ENCODE measurements around the gene KCNE5.

The KCNE5 gene

DNA sequence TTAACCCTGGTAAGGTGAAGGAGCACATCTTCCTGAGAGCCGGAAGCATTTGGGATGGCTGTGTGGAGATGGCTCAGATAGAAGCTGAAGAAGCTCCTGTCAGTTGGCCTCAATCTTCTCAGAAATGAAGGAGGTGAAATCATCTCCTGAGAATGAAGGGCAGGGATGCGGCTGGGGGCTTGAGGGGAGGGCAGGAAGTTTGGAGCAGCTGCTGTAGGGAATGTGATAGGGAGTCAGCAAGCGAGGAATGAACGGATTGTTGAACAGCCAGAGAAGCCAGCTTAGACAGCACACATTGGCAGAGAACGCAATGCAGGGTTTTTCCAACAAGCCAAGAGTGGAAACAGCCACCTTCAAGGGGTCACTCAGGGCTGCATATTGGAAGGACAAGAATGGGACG lies 10.0 kb downstream of the KCNE5 start:
- Histone ChIP-seq H3K4me1 (ENCODE audit: control extremely low read depth in 1 of 4, control insufficient read depth in 4 of 4, insufficient read depth in 4 of 4, low read length in 3 of 4) (peaks cover 3 to 15% (median 6%) of the 10 kb centered on the region in 4 experiments), H3K27ac (ENCODE audit: insufficient read depth in 1 of 2, low read depth in 1 of 2, low read length in 2 of 2, poor library complexity in 1 of 2, severe bottlenecking in 2 of 2) (no peak overlapping the region), H3K36me3 (ENCODE audit: control insufficient read depth in 4 of 4, insufficient read depth in 4 of 4, low read length in 3 of 4) (no peaks in the 10 kb centered on the region), H3K4me3 (ENCODE audit: control insufficient read depth in 1 of 7, extremely low read depth in 1 of 7, insufficient read depth in 4 of 7, low read depth in 2 of 7, low read length in 6 of 7) (no peak overlapping the region), H3K9me3 (ENCODE audit: control extremely low read depth in 1 of 5, control insufficient read depth in 4 of 5, insufficient read depth in 2 of 5, low read depth in 1 of 5, low read length in 4 of 5) (no peaks in the 10 kb centered on the region), H3K27me3 (replicated peaks in 2 of 5; ENCODE audit: control insufficient read depth in 4 of 5, insufficient read depth in 5 of 5, low read length in 4 of 5) (no peaks in the 10 kb centered on the region)
- POLR2A ChIA-PET = no interaction called here
- CTCF ChIA-PET = no interaction called here
- no peak for DNase-seq
- 89% methylated on average over 5 of the region's 6 CpGs for WGBS (ENCODE audit: insufficient coverage)

DNA sequence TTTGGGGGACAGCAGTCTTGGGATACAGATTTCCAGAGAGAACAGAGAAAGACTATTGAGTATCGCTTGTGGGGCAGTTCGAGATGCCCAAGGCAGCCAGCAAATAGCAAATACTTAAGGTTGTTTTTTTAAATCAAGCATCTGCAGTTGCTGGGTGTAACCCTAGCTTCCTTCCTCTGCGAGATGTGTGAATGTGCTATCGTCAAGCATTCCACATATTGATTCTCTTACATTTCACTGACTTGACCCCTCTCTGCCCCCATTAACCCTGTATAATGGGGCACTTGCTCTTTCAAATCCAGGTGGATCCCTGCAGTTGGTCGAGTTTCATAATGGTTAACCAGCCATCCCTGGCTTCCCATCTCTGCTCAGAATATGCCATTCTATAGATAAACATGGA lies 23.5 kb downstream of the KCNE5 start:
- ChIA-PET POLR2A (no interaction called here), CTCF (no interaction called here)
- Histone ChIP-seq H3K9me3 (ENCODE audit: control extremely low read depth in 1 of 5, control insufficient read depth in 4 of 5, insufficient read depth in 2 of 5, low read depth in 1 of 5, low read length in 4 of 5) (no peaks in the 10 kb centered on the region), H3K27me3 (replicated peaks in 2 of 5; ENCODE audit: control insufficient read depth in 4 of 5, insufficient read depth in 5 of 5, low read length in 4 of 5) (peaks cover 0 to 12% (median 2%) of the 10 kb centered on the region in 5 experiments), H3K4me3 (ENCODE audit: control insufficient read depth in 1 of 7, extremely low read depth in 1 of 7, insufficient read depth in 4 of 7, low read depth in 2 of 7, low read length in 6 of 7) (no peak overlapping the region), H3K27ac (ENCODE audit: insufficient read depth in 1 of 2, low read depth in 1 of 2, low read length in 2 of 2, poor library complexity in 1 of 2, severe bottlenecking in 2 of 2) (no peak overlapping the region), H3K4me1 (ENCODE audit: control extremely low read depth in 1 of 4, control insufficient read depth in 4 of 4, insufficient read depth in 4 of 4, low read length in 3 of 4) (peaks cover 0 to 11% (median 5%) of the 10 kb centered on the region in 4 experiments), H3K36me3 (ENCODE audit: control insufficient read depth in 4 of 4, insufficient read depth in 4 of 4, low read length in 3 of 4) (no peaks in the 10 kb centered on the region)
- WGBS (ENCODE audit: insufficient coverage) = 46% methylated on average over 3 of the region's 5 CpGs
- DNase-seq = no peak

DNA sequence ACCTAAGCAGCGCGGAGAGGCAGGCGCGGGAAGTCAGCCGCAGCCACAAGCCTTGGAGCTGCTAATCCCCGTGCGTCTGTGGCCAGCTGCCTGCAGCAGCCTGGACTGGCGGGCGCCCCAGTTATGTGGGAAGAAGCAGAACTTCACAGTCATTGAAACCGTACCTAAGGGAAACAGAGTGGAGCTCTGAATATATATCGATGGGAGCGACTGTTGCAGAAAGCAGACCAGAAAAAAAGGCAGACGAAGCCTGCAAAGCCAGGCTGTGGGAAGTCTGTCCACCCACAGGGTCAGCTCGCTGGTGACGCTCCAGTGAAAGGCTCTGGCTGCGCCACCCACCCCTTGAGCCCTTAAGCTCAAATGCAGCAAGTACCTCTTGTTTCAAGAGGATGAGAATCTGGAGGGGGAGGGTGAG lies 24.7 kb downstream of the KCNE5 start:
- H3K4me1 ChIP-seq (ENCODE audit: control extremely low read depth in 1 of 4, control insufficient read depth in 4 of 4, insufficient read depth in 4 of 4, low read length in 3 of 4) = peaks cover 0 to 11% (median 5%) of the 10 kb centered on the region in 4 experiments
- DNase-seq = peak; percentile 6 to 42 (median 40)
- no peaks in the 10 kb centered on the region for H3K9me3 ChIP-seq (ENCODE audit: control extremely low read depth in 1 of 5, control insufficient read depth in 4 of 5, insufficient read depth in 2 of 5, low read depth in 1 of 5, low read length in 4 of 5)
- CTCF ChIA-PET = interaction anchor here (0.8 kb wide), 1 partner anchor 21 kb away, joined by 3 read pairs; no protein-coding TSS in a partner anchor
- peaks cover 0 to 12% (median 2%) of the 10 kb centered on the region in 5 experiments for H3K27me3 ChIP-seq (replicated peaks in 2 of 5; ENCODE audit: control insufficient read depth in 4 of 5, insufficient read depth in 5 of 5, low read length in 4 of 5)
- H3K4me3 ChIP-seq (ENCODE audit: control insufficient read depth in 1 of 7, extremely low read depth in 1 of 7, insufficient read depth in 4 of 7, low read depth in 2 of 7, low read length in 6 of 7) = no peak overlapping the region
- POLR2A ChIA-PET = no interaction called here
- WGBS (ENCODE audit: insufficient coverage) = 20% methylated on average over 11 of the region's 16 CpGs
- no peak overlapping the region for H3K27ac ChIP-seq (ENCODE audit: insufficient read depth in 1 of 2, low read depth in 1 of 2, low read length in 2 of 2, poor library complexity in 1 of 2, severe bottlenecking in 2 of 2)
- H3K36me3 ChIP-seq (ENCODE audit: control insufficient read depth in 4 of 4, insufficient read depth in 4 of 4, low read length in 3 of 4) = no peaks in the 10 kb centered on the region

DNA sequence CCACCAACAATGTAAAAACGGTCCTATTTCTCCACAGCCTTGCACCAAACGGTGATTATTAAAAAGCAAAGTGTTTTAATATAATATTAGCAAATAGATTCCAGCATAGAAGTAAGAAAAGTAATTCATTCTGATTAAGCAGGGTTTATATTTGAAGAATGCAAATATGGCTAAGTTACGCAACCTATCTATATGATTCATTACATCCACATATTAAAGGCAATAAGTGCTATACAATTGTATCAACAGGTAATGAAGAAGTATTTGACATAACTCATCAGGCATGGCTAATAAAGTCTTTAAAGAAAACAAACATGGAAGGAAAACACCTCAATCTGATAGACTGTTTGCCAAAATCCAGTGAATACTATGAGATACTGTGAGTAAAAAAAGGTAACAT lies 29.0 kb downstream of the KCNE5 start:
- CTCF ChIA-PET = no interaction called here
- DNase-seq = no peak

DNA sequence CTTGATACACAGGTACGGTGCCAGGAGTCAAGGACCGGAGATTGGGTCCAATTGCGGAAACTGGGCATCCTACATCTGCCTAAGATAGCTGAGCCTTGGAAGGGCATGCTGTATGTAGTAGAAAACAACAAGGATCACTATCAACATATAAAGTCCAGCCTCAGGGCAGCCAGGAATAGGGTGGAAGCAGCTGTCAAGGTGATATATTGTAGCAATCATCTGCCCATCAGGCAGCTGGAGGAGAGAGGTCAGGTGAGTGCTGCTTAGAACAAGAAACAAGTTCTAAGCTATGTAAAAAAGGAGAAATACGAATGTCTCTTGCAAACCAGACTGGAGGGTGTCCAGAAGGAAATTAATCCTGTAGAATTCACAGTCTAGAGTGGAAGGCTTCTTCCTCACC lies 34.8 kb downstream of the KCNE5 start:
- H3K36me3 ChIP-seq (ENCODE audit: control insufficient read depth in 4 of 4, insufficient read depth in 4 of 4, low read length in 3 of 4) = no peaks in the 10 kb centered on the region
- H3K9me3 ChIP-seq (ENCODE audit: control extremely low read depth in 1 of 5, control insufficient read depth in 4 of 5, insufficient read depth in 2 of 5, low read depth in 1 of 5, low read length in 4 of 5) = no peaks in the 10 kb centered on the region
- H3K27ac ChIP-seq (ENCODE audit: insufficient read depth in 1 of 2, low read depth in 1 of 2, low read length in 2 of 2, poor library complexity in 1 of 2, severe bottlenecking in 2 of 2) = no peak overlapping the region
- no peaks in the 10 kb centered on the region for H3K4me1 ChIP-seq (ENCODE audit: control extremely low read depth in 1 of 4, control insufficient read depth in 4 of 4, insufficient read depth in 4 of 4, low read length in 3 of 4)
- ChIA-PET POLR2A (no interaction called here), CTCF (no interaction called here)
- no peak for DNase-seq
- WGBS (ENCODE audit: insufficient coverage) = 90% methylated on average over 2 of the region's 4 CpGs
- no peak overlapping the region for H3K4me3 ChIP-seq (ENCODE audit: control insufficient read depth in 1 of 7, extremely low read depth in 1 of 7, insufficient read depth in 4 of 7, low read depth in 2 of 7, low read length in 6 of 7)
- peaks cover 0 to 2% (median 0%) of the 10 kb centered on the region in 5 experiments for H3K27me3 ChIP-seq (replicated peaks in 2 of 5; ENCODE audit: control insufficient read depth in 4 of 5, insufficient read depth in 5 of 5, low read length in 4 of 5)

More for the DNA sequence above, 29.0 kb downstream of the KCNE5 start:
- Histone ChIP-seq H3K4me3 (ENCODE audit: control insufficient read depth in 1 of 7, extremely low read depth in 1 of 7, insufficient read depth in 4 of 7, low read depth in 2 of 7, low read length in 6 of 7) (no peak overlapping the region), H3K4me1 (ENCODE audit: control extremely low read depth in 1 of 4, control insufficient read depth in 4 of 4, insufficient read depth in 4 of 4, low read length in 3 of 4) (peaks cover 0 to 8% (median 2%) of the 10 kb centered on the region in 4 experiments), H3K27ac (ENCODE audit: insufficient read depth in 1 of 2, low read depth in 1 of 2, low read length in 2 of 2, poor library complexity in 1 of 2, severe bottlenecking in 2 of 2) (no peak overlapping the region), H3K9me3 (ENCODE audit: control extremely low read depth in 1 of 5, control insufficient read depth in 4 of 5, insufficient read depth in 2 of 5, low read depth in 1 of 5, low read length in 4 of 5) (no peaks in the 10 kb centered on the region), H3K36me3 (ENCODE audit: control insufficient read depth in 4 of 4, insufficient read depth in 4 of 4, low read length in 3 of 4) (no peaks in the 10 kb centered on the region), H3K27me3 (replicated peaks in 2 of 5; ENCODE audit: control insufficient read depth in 4 of 5, insufficient read depth in 5 of 5, low read length in 4 of 5) (peaks cover 0 to 12% (median 2%) of the 10 kb centered on the region in 5 experiments)
- WGBS (ENCODE audit: insufficient coverage) = no CpG with 5 or more reads among the region's 3 CpGs
- POLR2A ChIA-PET = no interaction called here

DNA sequence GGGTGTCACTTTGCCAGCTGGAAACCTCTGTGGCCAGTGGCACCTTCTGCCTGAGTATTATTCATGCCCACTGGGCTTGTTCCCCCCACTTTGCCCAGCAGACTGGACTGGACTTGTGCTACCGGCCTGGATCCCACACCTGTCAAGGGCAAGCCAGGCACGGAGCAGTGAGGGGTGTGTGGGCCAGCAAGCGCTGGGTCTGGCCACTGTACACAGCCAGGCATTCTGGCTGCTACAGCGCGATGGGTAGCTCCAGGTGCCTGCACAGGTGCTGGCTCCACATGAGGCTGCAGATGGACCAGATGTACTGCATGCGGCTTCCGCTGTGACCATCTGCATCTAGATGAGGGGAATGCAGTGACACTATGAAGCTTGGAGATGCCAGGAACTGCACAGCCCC lies 39.5 kb downstream of the KCNE5 start:
- no peaks in the 10 kb centered on the region for H3K4me1 ChIP-seq (ENCODE audit: control extremely low read depth in 1 of 4, control insufficient read depth in 4 of 4, insufficient read depth in 4 of 4, low read length in 3 of 4)
- ChIA-PET CTCF (no interaction called here), POLR2A (no interaction called here)
- H3K36me3 ChIP-seq (ENCODE audit: control insufficient read depth in 4 of 4, insufficient read depth in 4 of 4, low read length in 3 of 4) = no peaks in the 10 kb centered on the region
- WGBS (ENCODE audit: insufficient coverage) = 89% methylated on average over 7 of the region's 7 CpGs
- peaks cover 0 to 2% (median 0%) of the 10 kb centered on the region in 5 experiments for H3K27me3 ChIP-seq (replicated peaks in 2 of 5; ENCODE audit: control insufficient read depth in 4 of 5, insufficient read depth in 5 of 5, low read length in 4 of 5)
- H3K4me3 ChIP-seq (ENCODE audit: control insufficient read depth in 1 of 7, extremely low read depth in 1 of 7, insufficient read depth in 4 of 7, low read depth in 2 of 7, low read length in 6 of 7) = no peak overlapping the region
- no peak overlapping the region for H3K27ac ChIP-seq (ENCODE audit: insufficient read depth in 1 of 2, low read depth in 1 of 2, low read length in 2 of 2, poor library complexity in 1 of 2, severe bottlenecking in 2 of 2)
- no peaks in the 10 kb centered on the region for H3K9me3 ChIP-seq (ENCODE audit: control extremely low read depth in 1 of 5, control insufficient read depth in 4 of 5, insufficient read depth in 2 of 5, low read depth in 1 of 5, low read length in 4 of 5)
- no peak for DNase-seq

DNA sequence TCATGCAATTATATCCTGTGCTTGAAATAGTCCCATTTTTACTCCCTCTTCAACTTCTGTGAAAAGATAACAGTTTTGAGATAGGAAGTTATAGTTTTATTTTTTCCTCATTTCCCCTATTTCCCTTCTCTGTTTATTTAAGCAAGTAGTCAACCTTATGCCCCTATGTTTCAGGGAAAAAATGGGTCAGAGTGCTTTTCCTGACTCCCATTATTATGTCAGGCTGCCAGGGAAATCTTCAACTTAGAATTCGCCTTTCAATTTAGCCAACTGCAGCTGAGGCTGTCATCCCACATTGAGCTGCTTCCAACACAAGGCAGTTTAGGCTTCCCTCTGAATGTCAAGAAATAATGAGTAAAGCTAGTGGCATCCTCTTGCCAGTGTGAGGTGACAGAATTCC lies 46.1 kb downstream of the KCNE5 start:
- WGBS (ENCODE audit: insufficient coverage) = 75% methylated on average over 1 of the region's 1 CpG

More for the DNA sequence above, 46.1 kb downstream of the KCNE5 start:
- Histone ChIP-seq H3K27me3 (replicated peaks in 2 of 5; ENCODE audit: control insufficient read depth in 4 of 5, insufficient read depth in 5 of 5, low read length in 4 of 5) (no peaks in the 10 kb centered on the region), H3K27ac (ENCODE audit: insufficient read depth in 1 of 2, low read depth in 1 of 2, low read length in 2 of 2, poor library complexity in 1 of 2, severe bottlenecking in 2 of 2) (no peak overlapping the region), H3K4me1 (ENCODE audit: control extremely low read depth in 1 of 4, control insufficient read depth in 4 of 4, insufficient read depth in 4 of 4, low read length in 3 of 4) (no peaks in the 10 kb centered on the region), H3K9me3 (ENCODE audit: control extremely low read depth in 1 of 5, control insufficient read depth in 4 of 5, insufficient read depth in 2 of 5, low read depth in 1 of 5, low read length in 4 of 5) (no peaks in the 10 kb centered on the region), H3K4me3 (ENCODE audit: control insufficient read depth in 1 of 7, extremely low read depth in 1 of 7, insufficient read depth in 4 of 7, low read depth in 2 of 7, low read length in 6 of 7) (no peak overlapping the region), H3K36me3 (ENCODE audit: control insufficient read depth in 4 of 4, insufficient read depth in 4 of 4, low read length in 3 of 4) (no peaks in the 10 kb centered on the region)
- DNase-seq = no peak
- CTCF ChIA-PET = no interaction called here
- POLR2A ChIA-PET = no interaction called here
